Neural cell (in vitro differentiated cells): Measurements from ENCODE around the gene PER1. TPM values are rescaled to one million over a fixed set of nuclear protein-coding genes. Genes with fewer than 3 reads are reported as not detected.

ENCODE experiments used
- H2AFZ ChIP-seq: fragments of 200-600, 300-800 bp; sonication (generic), shearing (Covaris generic); 2 replicates; pipeline ENCODE4 v1.6.0; 2014; ENCODE audit warnings: low read depth, mild to moderate bottlenecking, antibody characterized with exemption, low read length, moderate library complexity
- H3F3A ChIP-seq: fragments of 200-600 bp; shearing (Covaris generic); 2 replicates; pipeline ENCODE4 v1.6.1; 2016; ENCODE audit warnings: mild to moderate bottlenecking, moderate library complexity, mixed read lengths, antibody characterized with exemption, low read length; ENCODE audit not compliant: insufficient read depth, poor library complexity, severe bottlenecking
- H3K27ac ChIP-seq: fragments of 200-600, 300-800 bp; sonication (generic), shearing (Covaris generic); 2 replicates; pipeline ENCODE4 v1.5.1; 2014; ENCODE audit warnings: mild to moderate bottlenecking, low read length, moderate library complexity
- H3K27me3 ChIP-seq: fragments of 300-800, 200-600 bp; sonication (generic), shearing (Covaris generic); 2 replicates; pipeline ENCODE4 v1.6.0; 2014; ENCODE audit warnings: mild to moderate bottlenecking, low read depth, low read length, moderate library complexity; ENCODE audit not compliant: insufficient read depth
- H3K36me3 ChIP-seq: fragments of 300-800, 200-600 bp; sonication (generic), shearing (Covaris generic); 2 replicates; pipeline ENCODE4 v1.5.1; 2014; ENCODE audit warnings: mild to moderate bottlenecking, antibody characterized with exemption, low read length, moderate library complexity; ENCODE audit not compliant: insufficient read depth
- H3K4me2 ChIP-seq: fragments of 300-800, 200-600 bp; sonication (generic), shearing (Covaris generic); 2 replicates; pipeline ENCODE4 v1.6.0; 2014; ENCODE audit warnings: mild to moderate bottlenecking, low read length
- H3K4me3 ChIP-seq: fragments of 300-800, 200-600 bp; sonication (generic), shearing (Covaris generic); 2 replicates; pipeline ENCODE4 v1.5.1; 2014; ENCODE audit warnings: mild to moderate bottlenecking, low read length, moderate library complexity
- H3K79me2 ChIP-seq: fragments of 200-600 bp; shearing (Covaris generic); replicated peaks from 2 replicates; pipeline ENCODE4 v1.6.0; 2014; ENCODE audit warnings: mild to moderate bottlenecking, low read length, moderate library complexity; ENCODE audit not compliant: insufficient read depth
- H3K9ac ChIP-seq: fragments of 300-800, 200-600 bp; sonication (generic), shearing (Covaris generic); 2 replicates; pipeline ENCODE4 v1.6.1; 2016; ENCODE audit warnings: mild to moderate bottlenecking, low read length, mixed read lengths
- H3K9me2 ChIP-seq: fragments of 200-600 bp; shearing (Covaris generic); 2 replicates; pipeline ENCODE4 v1.6.1; 2016; ENCODE audit warnings: mild to moderate bottlenecking, low read length, mixed read lengths; ENCODE audit not compliant: insufficient read depth
- H3K9me3 ChIP-seq: fragments of 200-600, 300-800 bp; sonication (generic), shearing (Covaris generic); 2 replicates; pipeline ENCODE4 v1.6.1; 2016; ENCODE audit warnings: mild to moderate bottlenecking, mixed run types, low read length, moderate library complexity, mixed read lengths
- H4K20me1 ChIP-seq: fragments of 200-600 bp; shearing (Covaris generic); 2 replicates; pipeline ENCODE4 v1.6.1; 2016; ENCODE audit warnings: mild to moderate bottlenecking, mixed run types; ENCODE audit not compliant: insufficient read depth
- EP300 ChIP-seq: fragments of 450-650 bp; conservative IDR thresholded peaks from 2 replicates; pipeline ENCODE4 v1.6.1; 2014; ENCODE audit warnings: antibody characterized with exemption, mild to moderate bottlenecking, moderate library complexity; ENCODE audit not compliant: poor library complexity, severe bottlenecking
- EZH2 ChIP-seq: fragments of 200-600, 300-800 bp; shearing (Covaris generic), sonication (generic); IDR thresholded peaks from 2 replicates; pipeline ENCODE4 v1.6.1; 2014; ENCODE audit warnings: antibody characterized with exemption, low read length, borderline replicate concordance, mild to moderate bottlenecking; ENCODE audit not compliant: insufficient read depth, poor library complexity, severe bottlenecking
- MXI1 ChIP-seq: fragments of 450-650 bp; conservative IDR thresholded peaks from 2 replicates; pipeline ENCODE4 v1.6.1; 2014; ENCODE audit warnings: antibody characterized with exemption, mild to moderate bottlenecking; ENCODE audit not compliant: poor library complexity, severe bottlenecking
- POLR2AphosphoS5 ChIP-seq: IDR thresholded peaks from 2 replicates; pipeline ENCODE4 v1.6.1; 2012
- RAD21 ChIP-seq: fragments of 450-650 bp; conservative IDR thresholded peaks from 2 replicates; pipeline ENCODE4 v1.6.1; 2014; ENCODE audit warnings: antibody characterized with exemption, mild to moderate bottlenecking, moderate library complexity
- SMC3 ChIP-seq: fragments of 450-650 bp; conservative IDR thresholded peaks from 2 replicates; pipeline ENCODE4 v1.6.1; 2014; ENCODE audit warnings: antibody characterized with exemption, mild to moderate bottlenecking, moderate library complexity; ENCODE audit not compliant: poor library complexity
- TAF1 ChIP-seq: IDR thresholded peaks from 2 replicates; pipeline ENCODE4 v1.6.1; 2012; ENCODE audit warnings: low read depth
- polyA plus RNA-seq: library from polyadenylated mRNA; depleted of rRNA; stranded (reverse); fragments of >200 nt; gene quantifications from 2 replicates; pipeline ENCODE4 v1.2.3, GENCODE V29; 2014
- TF ChIP-seq, protein P1 (sequence below): IDR thresholded peaks from 2 replicates; pipeline ENCODE4 v1.6.1; 2012; ENCODE audit warnings: borderline replicate concordance
- TF ChIP-seq, protein P2 (sequence below): fragments of 450-650 bp; IDR thresholded peaks from 2 replicates; pipeline ENCODE4 v1.5.1; 2014; ENCODE audit warnings: antibody characterized with exemption, mild to moderate bottlenecking, moderate library complexity; ENCODE audit not compliant: poor library complexity, severe bottlenecking

The PER1 gene
- polyA plus RNA-seq, 1 donor from 2014 or later, result 1.9 TPM

DNA sequence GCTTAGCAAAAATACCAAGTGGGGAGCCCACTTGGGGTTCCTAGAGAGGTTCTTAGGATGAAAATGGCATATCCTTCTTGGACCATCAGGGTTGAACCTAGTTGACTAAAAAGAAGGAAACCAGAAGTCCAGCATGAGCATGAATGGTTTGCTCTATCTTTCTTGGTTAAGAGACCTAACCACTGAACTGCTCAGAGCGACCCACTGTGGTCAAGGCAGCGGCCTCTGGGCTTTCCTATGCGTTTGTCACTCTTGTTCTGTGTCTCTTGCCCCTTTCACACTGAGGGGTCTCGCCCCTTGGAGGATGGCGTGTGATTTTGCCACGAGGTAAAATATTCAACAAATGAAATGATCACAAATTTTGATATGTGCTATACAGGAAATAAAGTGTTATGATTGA is 38.3 kb upstream of the PER1 start:
- Histone ChIP-seq H3K9me2 (no peaks in the 10 kb centered on the region), H3K27ac (peak overlapping the region; percentile 42), H3K9me3 (no peaks in the 10 kb centered on the region), H3K27me3 (no peaks in the 10 kb centered on the region), H3F3A (peaks cover 18% of the 10 kb centered on the region), H3K9ac (peak overlapping the region; percentile 32), H3K36me3 (no peaks in the 10 kb centered on the region), H2AFZ (peak overlapping the region; percentile 42), H3K4me3 (peak overlapping the region; percentile 100), H3K79me2 (no peaks in the 10 kb centered on the region), H4K20me1 (peaks cover 3% of the 10 kb centered on the region), H3K4me2 (no peak overlapping the region)
- TF ChIP-seq TAF1, result no peak
- TF ChIP-seq, protein P1, sequence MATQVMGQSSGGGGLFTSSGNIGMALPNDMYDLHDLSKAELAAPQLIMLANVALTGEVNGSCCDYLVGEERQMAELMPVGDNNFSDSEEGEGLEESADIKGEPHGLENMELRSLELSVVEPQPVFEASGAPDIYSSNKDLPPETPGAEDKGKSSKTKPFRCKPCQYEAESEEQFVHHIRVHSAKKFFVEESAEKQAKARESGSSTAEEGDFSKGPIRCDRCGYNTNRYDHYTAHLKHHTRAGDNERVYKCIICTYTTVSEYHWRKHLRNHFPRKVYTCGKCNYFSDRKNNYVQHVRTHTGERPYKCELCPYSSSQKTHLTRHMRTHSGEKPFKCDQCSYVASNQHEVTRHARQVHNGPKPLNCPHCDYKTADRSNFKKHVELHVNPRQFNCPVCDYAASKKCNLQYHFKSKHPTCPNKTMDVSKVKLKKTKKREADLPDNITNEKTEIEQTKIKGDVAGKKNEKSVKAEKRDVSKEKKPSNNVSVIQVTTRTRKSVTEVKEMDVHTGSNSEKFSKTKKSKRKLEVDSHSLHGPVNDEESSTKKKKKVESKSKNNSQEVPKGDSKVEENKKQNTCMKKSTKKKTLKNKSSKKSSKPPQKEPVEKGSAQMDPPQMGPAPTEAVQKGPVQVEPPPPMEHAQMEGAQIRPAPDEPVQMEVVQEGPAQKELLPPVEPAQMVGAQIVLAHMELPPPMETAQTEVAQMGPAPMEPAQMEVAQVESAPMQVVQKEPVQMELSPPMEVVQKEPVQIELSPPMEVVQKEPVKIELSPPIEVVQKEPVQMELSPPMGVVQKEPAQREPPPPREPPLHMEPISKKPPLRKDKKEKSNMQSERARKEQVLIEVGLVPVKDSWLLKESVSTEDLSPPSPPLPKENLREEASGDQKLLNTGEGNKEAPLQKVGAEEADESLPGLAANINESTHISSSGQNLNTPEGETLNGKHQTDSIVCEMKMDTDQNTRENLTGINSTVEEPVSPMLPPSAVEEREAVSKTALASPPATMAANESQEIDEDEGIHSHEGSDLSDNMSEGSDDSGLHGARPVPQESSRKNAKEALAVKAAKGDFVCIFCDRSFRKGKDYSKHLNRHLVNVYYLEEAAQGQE, result no peak
- TF ChIP-seq EP300, result no peak
- TF ChIP-seq, protein P2, sequence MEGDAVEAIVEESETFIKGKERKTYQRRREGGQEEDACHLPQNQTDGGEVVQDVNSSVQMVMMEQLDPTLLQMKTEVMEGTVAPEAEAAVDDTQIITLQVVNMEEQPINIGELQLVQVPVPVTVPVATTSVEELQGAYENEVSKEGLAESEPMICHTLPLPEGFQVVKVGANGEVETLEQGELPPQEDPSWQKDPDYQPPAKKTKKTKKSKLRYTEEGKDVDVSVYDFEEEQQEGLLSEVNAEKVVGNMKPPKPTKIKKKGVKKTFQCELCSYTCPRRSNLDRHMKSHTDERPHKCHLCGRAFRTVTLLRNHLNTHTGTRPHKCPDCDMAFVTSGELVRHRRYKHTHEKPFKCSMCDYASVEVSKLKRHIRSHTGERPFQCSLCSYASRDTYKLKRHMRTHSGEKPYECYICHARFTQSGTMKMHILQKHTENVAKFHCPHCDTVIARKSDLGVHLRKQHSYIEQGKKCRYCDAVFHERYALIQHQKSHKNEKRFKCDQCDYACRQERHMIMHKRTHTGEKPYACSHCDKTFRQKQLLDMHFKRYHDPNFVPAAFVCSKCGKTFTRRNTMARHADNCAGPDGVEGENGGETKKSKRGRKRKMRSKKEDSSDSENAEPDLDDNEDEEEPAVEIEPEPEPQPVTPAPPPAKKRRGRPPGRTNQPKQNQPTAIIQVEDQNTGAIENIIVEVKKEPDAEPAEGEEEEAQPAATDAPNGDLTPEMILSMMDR, result no peak
- no peak for TF ChIP-seq POLR2AphosphoS5
- no peak for TF ChIP-seq EZH2
- no peak for TF ChIP-seq MXI1
- no peak for TF ChIP-seq RAD21
- TF ChIP-seq SMC3, result no peak

GRCh38 chr17:8189711-8190477 is 37.7 kb upstream of the PER1 start, which contains the start of gene BORCS6:
Gene BORCS6, minus strand, starts transcription at chr17:8190180. Its CDS starts 40 bp downstream, at chr17:8190140.
- Histone ChIP-seq H3K79me2 (no peaks in the 10 kb centered on the region), H3K27me3 (no peaks in the 10 kb centered on the region), H3K9ac (peak within 1 kb of the TSS; percentile 88), H3K4me3 (peak within 1 kb of the TSS; percentile 100), H3K27ac (peak within 1 kb of the TSS; percentile 74), H3F3A (peaks cover 18% of the 10 kb centered on the region), H2AFZ (peak within 1 kb of the TSS; percentile 94), H4K20me1 (peaks cover 3% of the 10 kb centered on the region), H3K9me3 (no peaks in the 10 kb centered on the region), H3K36me3 (no peaks in the 10 kb centered on the region), H3K9me2 (no peaks in the 10 kb centered on the region), H3K4me2 (peak within 1 kb of the TSS; percentile 55)
- TF ChIP-seq RAD21 (peak; percentile 16), EP300 (peak; percentile 22), MXI1 (peak; percentile 55), POLR2AphosphoS5 (peak; percentile 68)
- TF ChIP-seq, protein P1, result peak; percentile 11
- TF ChIP-seq, protein P2, result no peak
